Activated B cell treated with CpG ODN at 0.5 μM for 24 hours (primary cell): Measurements from ENCODE around the gene MAGEA9B. TPM values are rescaled to one million over a fixed set of nuclear protein-coding genes. Genes with fewer than 3 reads are reported as not detected.
"Not testable (repeated sequence)": the region's sequence is repeated elsewhere in the genome, so short reads cannot be mapped to it uniquely, and the experiment has no call there.

Experiments used
- ATAC-seq: fragments of 200-7000 bp; cut with Tn5 transposase; one replicate; pipeline ENCODE4 v1.10.0; 2021; ENCODE audit warnings: low read depth, mild to moderate bottlenecking, moderate library complexity
- CTCF ChIA-PET: fragments of 350-600 bp; sonication (Branson Sonifier 250); formaldehyde crosslinking; loops from one replicate; lab custom pipeline; 2021; ENCODE audit warnings: antibody characterized with exemption; lab: Charles Lee
- POLR2A ChIA-PET: fragments of 350-600 bp; sonication (Branson Sonifier 250); formaldehyde crosslinking; loops from one replicate; lab custom pipeline; 2021; ENCODE audit warnings: antibody characterized with exemption; lab: Charles Lee
- DNase-seq: peaks from one replicate; pipeline ENCODE4 v3.0.0; 2022
- H3K27ac Mint-ChIP-seq: one replicate; pipeline ENCODE4 v1.8.0; 2020; ENCODE audit warnings: mixed read lengths
- H3K27me3 Mint-ChIP-seq: one replicate; pipeline ENCODE4 v1.8.0; 2021; ENCODE audit warnings: mixed read lengths
- H3K36me3 Mint-ChIP-seq: one replicate; pipeline ENCODE4 v1.8.0; 2021; ENCODE audit warnings: low read depth, mixed read lengths
- H3K4me1 Mint-ChIP-seq: one replicate; pipeline ENCODE4 v1.8.0; 2021; ENCODE audit warnings: mixed read lengths
- H3K4me3 Mint-ChIP-seq: one replicate; pipeline ENCODE4 v1.8.0; 2020; ENCODE audit warnings: mild to moderate bottlenecking, mixed read lengths
- H3K9me3 Mint-ChIP-seq: one replicate; pipeline ENCODE4 v1.8.0; 2020; ENCODE audit warnings: mixed read lengths
- intact Hi-C: fragments of 100-400 bp; cut with micrococcal nuclease; formaldehyde crosslinking; loops from one replicate; pipeline ENCODE4 v1.15.1; 2024
- total RNA-seq: library from RNA; stranded (reverse); gene quantifications from 2 replicates; pipeline ENCODE4 v1.2.3, GENCODE V29; 2022
- TF ChIP-seq, protein P1 (sequence below): fragments of 200-600 bp; IDR thresholded peaks from one replicate; pipeline ENCODE4 v1.8.0; 2022; ENCODE audit warnings: antibody characterized with exemption, mild to moderate bottlenecking

Gene MAGEA9B
- total RNA-seq, 1 donor from 2014 or later = not detected

DNA sequence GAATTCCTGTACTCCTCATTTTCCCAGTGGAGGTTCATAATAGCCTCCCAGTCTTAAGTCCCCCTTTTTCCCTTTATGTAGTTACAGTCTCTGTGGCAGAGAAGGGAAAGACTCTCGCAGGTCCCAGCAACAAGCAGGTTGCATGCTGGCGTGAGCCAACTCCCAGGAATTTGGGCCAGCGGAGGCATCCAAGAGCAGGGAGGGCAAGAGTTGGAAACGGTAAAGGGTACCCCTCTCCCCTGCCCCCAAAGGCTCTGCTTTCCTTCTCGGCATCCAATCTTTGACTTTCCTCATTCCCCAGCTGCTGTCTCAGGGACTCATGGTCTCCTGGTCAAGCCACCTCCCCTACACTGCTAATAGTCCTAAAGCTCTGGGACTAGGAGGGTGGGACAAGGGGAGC lies 23.3 kb upstream of the MAGEA9B start:
- POLR2A ChIA-PET = no interaction called here
- ATAC-seq = no peak
- peaks cover 26% of the 10 kb centered on the region for H3K36me3 Mint-ChIP-seq

GRCh38 chrX:149607699-149608098 lies 20.4 kb upstream of the MAGEA9B start:
- intact Hi-C loops = no loop called here
- H3K4me3 Mint-ChIP-seq = no peak overlapping the region
- no peak for ATAC-seq
- TF ChIP-seq, protein P1, sequence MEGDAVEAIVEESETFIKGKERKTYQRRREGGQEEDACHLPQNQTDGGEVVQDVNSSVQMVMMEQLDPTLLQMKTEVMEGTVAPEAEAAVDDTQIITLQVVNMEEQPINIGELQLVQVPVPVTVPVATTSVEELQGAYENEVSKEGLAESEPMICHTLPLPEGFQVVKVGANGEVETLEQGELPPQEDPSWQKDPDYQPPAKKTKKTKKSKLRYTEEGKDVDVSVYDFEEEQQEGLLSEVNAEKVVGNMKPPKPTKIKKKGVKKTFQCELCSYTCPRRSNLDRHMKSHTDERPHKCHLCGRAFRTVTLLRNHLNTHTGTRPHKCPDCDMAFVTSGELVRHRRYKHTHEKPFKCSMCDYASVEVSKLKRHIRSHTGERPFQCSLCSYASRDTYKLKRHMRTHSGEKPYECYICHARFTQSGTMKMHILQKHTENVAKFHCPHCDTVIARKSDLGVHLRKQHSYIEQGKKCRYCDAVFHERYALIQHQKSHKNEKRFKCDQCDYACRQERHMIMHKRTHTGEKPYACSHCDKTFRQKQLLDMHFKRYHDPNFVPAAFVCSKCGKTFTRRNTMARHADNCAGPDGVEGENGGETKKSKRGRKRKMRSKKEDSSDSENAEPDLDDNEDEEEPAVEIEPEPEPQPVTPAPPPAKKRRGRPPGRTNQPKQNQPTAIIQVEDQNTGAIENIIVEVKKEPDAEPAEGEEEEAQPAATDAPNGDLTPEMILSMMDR = no peak
- no peaks in the 10 kb centered on the region for H3K9me3 Mint-ChIP-seq
- ChIA-PET POLR2A (no interaction called here), CTCF (no interaction called here)
- no peaks in the 10 kb centered on the region for H3K4me1 Mint-ChIP-seq
- no peak for DNase-seq
- H3K36me3 Mint-ChIP-seq = peaks cover 35% of the 10 kb centered on the region
- H3K27ac Mint-ChIP-seq = no peak overlapping the region
- H3K27me3 Mint-ChIP-seq = no peaks in the 10 kb centered on the region

More for the DNA sequence above, 23.3 kb upstream of the MAGEA9B start:
- H3K4me3 Mint-ChIP-seq = no peak overlapping the region
- no peaks in the 10 kb centered on the region for H3K9me3 Mint-ChIP-seq
- intact Hi-C loops = no loop called here
- no peak for DNase-seq
- H3K27me3 Mint-ChIP-seq = no peaks in the 10 kb centered on the region
- peaks cover 1% of the 10 kb centered on the region for H3K4me1 Mint-ChIP-seq
- H3K27ac Mint-ChIP-seq = no peak overlapping the region
- CTCF ChIA-PET = no interaction called here
- TF ChIP-seq, protein P1 = no peak

DNA sequence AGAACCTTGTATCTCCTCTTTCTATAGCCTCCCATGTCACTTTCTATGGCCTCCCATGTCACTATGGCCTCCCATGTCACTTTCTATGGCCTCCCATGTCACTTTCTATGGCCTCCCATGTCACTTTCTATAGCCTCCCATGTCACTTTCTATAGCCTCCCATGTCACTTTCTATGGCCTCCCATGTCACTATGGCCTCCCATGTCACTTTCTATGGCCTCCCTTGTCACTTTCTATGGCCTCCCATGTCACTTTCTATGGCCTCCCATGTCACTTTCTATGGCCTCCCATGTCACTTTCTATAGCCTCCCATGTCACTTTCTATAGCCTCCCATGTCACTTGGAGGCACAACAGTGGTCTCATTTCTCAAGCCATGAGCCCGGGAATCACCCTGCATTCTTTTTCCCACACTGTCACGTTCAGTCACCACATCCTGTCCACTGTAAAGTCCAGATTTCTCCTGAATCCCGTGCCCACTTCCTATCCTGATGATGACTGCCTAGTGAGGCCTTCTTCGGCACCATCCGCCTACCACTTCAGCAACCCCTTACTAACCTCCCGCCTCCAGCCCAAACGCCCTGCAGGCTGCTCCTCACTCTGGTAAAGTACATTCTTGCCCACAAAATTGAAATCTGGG lies 18.1 kb upstream of the MAGEA9B start:
- H3K27me3 Mint-ChIP-seq, H3K4me3 Mint-ChIP-seq, ATAC-seq, H3K9me3 Mint-ChIP-seq, CTCF ChIA-PET, intact Hi-C loops, H3K4me1 Mint-ChIP-seq, POLR2A ChIA-PET, H3K27ac Mint-ChIP-seq, DNase-seq: not testable (repeated sequence)
- H3K36me3 Mint-ChIP-seq = peaks cover 35% of the 10 kb centered on the region

GRCh38 chrX:149598603-149599002 lies 11.3 kb upstream of the MAGEA9B start:
- DNase-seq, CTCF ChIA-PET, H3K9me3 Mint-ChIP-seq, ATAC-seq, H3K4me1 Mint-ChIP-seq, H3K27ac Mint-ChIP-seq, H3K4me3 Mint-ChIP-seq, POLR2A ChIA-PET, H3K27me3 Mint-ChIP-seq, intact Hi-C loops, H3K36me3 Mint-ChIP-seq: not testable (repeated sequence)

DNA sequence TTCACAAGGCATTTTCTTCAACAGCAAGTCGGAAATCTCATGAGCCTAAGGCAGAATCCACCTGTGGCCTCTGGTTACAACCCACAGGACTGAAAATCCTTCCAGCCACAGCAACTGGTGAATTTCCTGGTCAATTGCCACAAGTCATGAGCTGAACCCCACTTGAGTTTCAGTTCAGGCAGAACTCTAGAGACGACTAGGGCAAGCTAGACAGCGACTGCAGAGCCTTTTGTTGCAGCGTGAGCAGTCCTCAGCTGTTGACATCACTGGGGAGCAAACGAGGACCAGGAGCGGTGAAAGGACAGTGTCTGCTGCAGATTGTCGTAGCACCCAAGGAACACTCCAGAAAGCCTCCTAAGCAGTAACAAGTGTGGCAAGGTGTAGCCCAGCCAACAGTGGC lies 8.7 kb upstream of the MAGEA9B start:
- ATAC-seq, H3K36me3 Mint-ChIP-seq, H3K4me3 Mint-ChIP-seq, H3K27ac Mint-ChIP-seq, H3K27me3 Mint-ChIP-seq, H3K4me1 Mint-ChIP-seq, H3K9me3 Mint-ChIP-seq, CTCF ChIA-PET, DNase-seq, POLR2A ChIA-PET, intact Hi-C loops: not testable (repeated sequence)

DNA sequence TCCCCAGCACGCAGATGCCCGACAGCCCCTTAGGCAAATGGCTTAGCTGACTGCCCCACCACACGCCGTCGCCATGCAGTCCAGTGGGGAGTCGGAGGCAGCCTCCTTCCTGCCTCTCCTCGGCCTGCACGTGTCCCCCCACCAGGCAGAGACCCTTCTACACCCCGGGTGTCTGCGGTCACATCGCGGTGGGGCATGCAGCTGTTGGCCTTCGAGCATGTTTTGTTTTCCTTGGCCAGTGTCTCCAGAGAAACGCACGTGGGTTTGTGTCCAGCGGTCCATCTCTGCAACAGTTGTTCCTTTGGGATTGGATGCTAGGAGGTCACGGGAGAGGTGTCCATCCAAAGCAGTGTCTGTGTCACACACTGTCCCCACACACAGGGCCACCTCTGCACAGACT lies 8.0 kb upstream of the MAGEA9B start, which contains the start of gene HSFX2:
HSFX2 (minus strand) TSS at position 101 of the 400 bp plus-strand sequence. CDS start 614 bp downstream, outside the sequence.
- ATAC-seq, intact Hi-C loops, H3K4me3 Mint-ChIP-seq, POLR2A ChIA-PET, H3K4me1 Mint-ChIP-seq, H3K27ac Mint-ChIP-seq, H3K36me3 Mint-ChIP-seq, CTCF ChIA-PET, H3K27me3 Mint-ChIP-seq, H3K9me3 Mint-ChIP-seq, DNase-seq: not testable (repeated sequence)

DNA sequence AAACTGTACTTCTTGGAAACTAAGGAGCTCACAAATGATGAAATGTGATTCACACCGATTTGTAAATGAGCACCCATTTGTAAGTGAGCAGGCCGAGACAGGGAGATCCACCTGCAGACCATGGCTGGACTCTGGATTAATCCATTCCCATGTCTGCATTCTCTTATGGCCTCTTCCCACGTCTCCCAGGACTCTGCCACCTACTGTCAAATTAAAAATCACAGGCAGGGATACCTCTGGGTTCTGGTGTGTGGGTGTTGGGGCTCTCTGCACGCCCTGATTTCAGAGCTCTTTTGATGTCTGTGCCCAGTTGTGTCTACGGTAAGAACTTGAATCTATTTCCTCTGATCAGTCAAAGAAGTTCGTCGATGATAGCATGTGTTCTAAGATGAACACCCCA lies 3.7 kb upstream of the MAGEA9B start:
- ATAC-seq, CTCF ChIA-PET, H3K4me3 Mint-ChIP-seq, H3K4me1 Mint-ChIP-seq, H3K27ac Mint-ChIP-seq, intact Hi-C loops, H3K9me3 Mint-ChIP-seq, H3K27me3 Mint-ChIP-seq, H3K36me3 Mint-ChIP-seq, POLR2A ChIA-PET, DNase-seq: not testable (repeated sequence)

- ATAC-seq, H3K27me3 Mint-ChIP-seq, H3K4me3 Mint-ChIP-seq, DNase-seq, intact Hi-C loops, H3K36me3 Mint-ChIP-seq, POLR2A ChIA-PET, CTCF ChIA-PET, H3K9me3 Mint-ChIP-seq, H3K4me1 Mint-ChIP-seq, H3K27ac Mint-ChIP-seq: not testable (repeated sequence)
Observed at GRCh38 chrX:149585631-149586030, 1.6 kb downstream of the MAGEA9B start.

GRCh38 chrX:149573456-149573855 lies 13.8 kb downstream of the MAGEA9B start:
- CTCF ChIA-PET, H3K9me3 Mint-ChIP-seq, H3K4me3 Mint-ChIP-seq, H3K27ac Mint-ChIP-seq, POLR2A ChIA-PET, H3K4me1 Mint-ChIP-seq, DNase-seq, H3K36me3 Mint-ChIP-seq, ATAC-seq, intact Hi-C loops, H3K27me3 Mint-ChIP-seq: not testable (repeated sequence)
